Measurements from ENCODE around the gene POMP. TPM values are rescaled to one million over a fixed set of nuclear protein-coding genes. Genes with fewer than 3 reads are reported as not detected.

Gene POMP
- total RNA-seq, 1 donor from 2014 or later, result 98.9 TPM

DNA sequence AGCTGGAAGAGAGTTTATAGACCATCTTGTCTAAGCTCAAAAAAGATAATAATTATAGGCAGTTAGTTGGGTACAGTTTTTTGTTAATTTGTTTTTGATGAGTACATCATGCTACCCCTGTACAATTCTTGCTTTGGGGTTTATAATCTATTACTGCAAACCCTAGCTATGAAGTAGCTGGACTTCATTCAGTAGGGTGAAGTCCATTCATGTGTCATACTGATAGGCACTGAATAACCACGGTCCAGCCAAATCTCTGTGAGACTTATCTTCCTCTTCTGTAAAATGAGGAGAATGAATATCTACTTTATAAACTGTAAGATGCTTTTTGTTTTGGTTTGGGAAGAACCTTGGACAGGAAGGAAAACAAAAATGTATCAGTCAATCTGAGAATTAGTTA is 40.3 kb downstream of the POMP start:
- TF ChIP-seq EZH2 (IDR thresholded peaks at IDR 0.05), result no peak
- TF ChIP-seq CTCF (IDR thresholded peaks at IDR 0.05), result no peak
- TF ChIP-seq EZH2phosphoT487 (IDR thresholded peaks at IDR 0.05), result no peak
- H3K79me2 ChIP-seq (ENCODE audit: low read depth), result no peaks in the 10 kb centered on the region
- no peaks in the 10 kb centered on the region for H4K20me1 ChIP-seq (ENCODE audit: low read depth)
- H3K9me3 ChIP-seq (ENCODE audit: low read depth), result no peaks in the 10 kb centered on the region
- no peaks in the 10 kb centered on the region for H3K27me3 Mint-ChIP-seq (ENCODE audit: insufficient read depth, low read depth)
- no peaks in the 10 kb centered on the region for H3K9me3 Mint-ChIP-seq
- no peak overlapping the region for H3K27ac ChIP-seq
- no peaks in the 10 kb centered on the region for H3K36me3 Mint-ChIP-seq
- no peak overlapping the region for H3K9ac ChIP-seq
- no peaks in the 10 kb centered on the region for H3K36me3 ChIP-seq
- no peak overlapping the region for H3K27ac Mint-ChIP-seq
- H3F3A ChIP-seq (ENCODE audit: low read depth), result no peaks in the 10 kb centered on the region
- no peak overlapping the region for H3K4me3 Mint-ChIP-seq
- no peaks in the 10 kb centered on the region for H3K27me3 ChIP-seq
- no peaks in the 10 kb centered on the region for H3K4me1 Mint-ChIP-seq
- H3K4me2 ChIP-seq, result no peak overlapping the region
- DNase-seq (ENCODE audit: low spot score), result no peak
- H3K4me3 ChIP-seq, result no peak overlapping the region
- no peak overlapping the region for H2AFZ ChIP-seq (replicated peaks)
- H3K4me1 ChIP-seq, result peaks cover 2% of the 10 kb centered on the region

GRCh38 chr13:28704282-28704681 is 45.4 kb downstream of the POMP start:
- Mint-ChIP-seq H3K27ac (no peak overlapping the region), H3K4me3 (no peak overlapping the region), H3K36me3 (no peaks in the 10 kb centered on the region), H3K4me1 (no peaks in the 10 kb centered on the region), H3K9me3 (no peaks in the 10 kb centered on the region), H3K27me3 (ENCODE audit: insufficient read depth, low read depth) (no peaks in the 10 kb centered on the region)
- Histone ChIP-seq H3K79me2 (ENCODE audit: low read depth) (no peaks in the 10 kb centered on the region), H4K20me1 (ENCODE audit: low read depth) (no peaks in the 10 kb centered on the region), H3K9ac (no peak overlapping the region), H3F3A (ENCODE audit: low read depth) (no peaks in the 10 kb centered on the region), H3K4me3 (no peak overlapping the region), H3K36me3 (no peaks in the 10 kb centered on the region), H3K27ac (no peak overlapping the region), H3K9me3 (ENCODE audit: low read depth) (no peaks in the 10 kb centered on the region), H3K4me2 (no peak overlapping the region), H2AFZ (replicated peaks) (no peak overlapping the region), H3K4me1 (no peaks in the 10 kb centered on the region), H3K27me3 (no peaks in the 10 kb centered on the region)
- TF ChIP-seq EZH2 (IDR thresholded peaks at IDR 0.05) (no peak), EZH2phosphoT487 (IDR thresholded peaks at IDR 0.05) (no peak), CTCF (IDR thresholded peaks at IDR 0.05) (no peak)
- no peak for DNase-seq (ENCODE audit: low spot score)

DNA sequence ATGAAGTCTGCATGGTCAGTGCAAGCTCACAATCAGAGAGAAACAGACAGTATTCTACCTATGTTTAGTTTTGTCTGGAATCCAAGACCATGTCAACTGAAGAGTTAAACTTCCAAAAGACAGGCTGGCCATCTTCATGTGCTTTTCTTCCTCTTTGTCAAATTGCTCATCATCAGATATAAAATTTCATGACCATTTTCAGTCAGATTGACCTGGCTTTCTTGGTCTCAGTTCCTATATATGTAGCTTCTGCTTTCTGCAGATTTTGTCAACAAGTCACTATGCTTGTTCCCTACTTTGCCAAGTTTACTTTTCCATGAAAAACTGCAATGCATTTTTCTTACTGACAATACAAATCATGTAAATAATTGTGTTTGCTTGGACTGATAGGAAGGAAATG is 46.0 kb downstream of the POMP start:
- no peak overlapping the region for H3K27ac Mint-ChIP-seq
- no peak overlapping the region for H3K27ac ChIP-seq

More for the DNA sequence above, 46.0 kb downstream of the POMP start:
- Histone ChIP-seq H4K20me1 (ENCODE audit: low read depth) (no peaks in the 10 kb centered on the region), H3K4me2 (no peak overlapping the region), H2AFZ (replicated peaks) (no peak overlapping the region), H3K79me2 (ENCODE audit: low read depth) (no peaks in the 10 kb centered on the region), H3K9me3 (ENCODE audit: low read depth) (no peaks in the 10 kb centered on the region), H3K4me1 (no peaks in the 10 kb centered on the region), H3K27me3 (no peaks in the 10 kb centered on the region), H3F3A (ENCODE audit: low read depth) (no peaks in the 10 kb centered on the region), H3K36me3 (no peaks in the 10 kb centered on the region), H3K4me3 (no peak overlapping the region), H3K9ac (no peak overlapping the region)
- TF ChIP-seq CTCF (IDR thresholded peaks at IDR 0.05) (no peak), EZH2phosphoT487 (IDR thresholded peaks at IDR 0.05) (no peak), EZH2 (IDR thresholded peaks at IDR 0.05) (no peak)
- no peaks in the 10 kb centered on the region for H3K4me1 Mint-ChIP-seq
- H3K27me3 Mint-ChIP-seq (ENCODE audit: insufficient read depth, low read depth), result no peaks in the 10 kb centered on the region
- no peak for DNase-seq (ENCODE audit: low spot score)
- H3K36me3 Mint-ChIP-seq, result no peaks in the 10 kb centered on the region
- no peaks in the 10 kb centered on the region for H3K9me3 Mint-ChIP-seq
- no peak overlapping the region for H3K4me3 Mint-ChIP-seq
